Stimulated activated naive CD8-positive, alpha-beta T cell treated with anti-CD3 and anti-CD28 coated beads, Interleukin-15, amount 100 ng/mL, for 72 hours (primary cell): ENCODE measurements around the gene LPCAT2.

Source experiments
- ATAC-seq: fragments of 150-1000 bp; cut with Tn5 transposase; 2 replicates; pipeline ENCODE4 v1.10.0; 2021; ENCODE audit warnings: mild to moderate bottlenecking, moderate library complexity
- DNase-seq, 2 donors: peaks; one replicate each; pipeline ENCODE4 v3.0.0; 2021 to 2022
- H3K27ac Mint-ChIP-seq, 2 donors: one replicate each; pipeline ENCODE4 v1.8.0; 2022; ENCODE audit warnings: mild to moderate bottlenecking in 2 of 2, mixed read lengths in 2 of 2, moderate library complexity in 2 of 2
- H3K27me3 Mint-ChIP-seq: one replicate; pipeline ENCODE4 v1.8.0; 2022; ENCODE audit warnings: mixed read lengths
- H3K4me1 Mint-ChIP-seq: one replicate; pipeline ENCODE4 v1.8.0; 2022; ENCODE audit warnings: mild to moderate bottlenecking, mixed read lengths
- H3K4me3 Mint-ChIP-seq, 2 donors: one replicate each; pipeline ENCODE4 v1.8.0; 2022; ENCODE audit warnings: mild to moderate bottlenecking in 2 of 2, mixed read lengths in 2 of 2, moderate library complexity in 1 of 2
- H3K9me3 Mint-ChIP-seq, 2 donors: one replicate each; pipeline ENCODE4 v1.8.0; 2022; ENCODE audit warnings: mixed read lengths in 2 of 2

LPCAT2 gene

GRCh38 chr16:55623640-55624039, 114.8 kb downstream of the LPCAT2 start:
- Mint-ChIP-seq H3K4me3 (no peak overlapping the region), H3K9me3 (no peaks in the 10 kb centered on the region), H3K27me3 (no peaks in the 10 kb centered on the region), H3K27ac (peak overlapping the region in 1 of 2 donors; percentile 1), H3K4me1 (no peaks in the 10 kb centered on the region)
- ATAC-seq (no peak), DNase-seq (no peak)

- no peak overlapping the region for H3K27ac Mint-ChIP-seq
- DNase-seq (no peak), ATAC-seq (no peak)
- no peaks in the 10 kb centered on the region for H3K9me3 Mint-ChIP-seq
- no peaks in the 10 kb centered on the region for H3K4me1 Mint-ChIP-seq
- H3K27me3 Mint-ChIP-seq = peaks cover 4% of the 10 kb centered on the region
- no peak overlapping the region for H3K4me3 Mint-ChIP-seq
Measured at GRCh38 chr16:55624696-55625095, 115.8 kb downstream of the LPCAT2 start.

- Mint-ChIP-seq H3K27ac (no peak overlapping the region), H3K4me1 (no peaks in the 10 kb centered on the region), H3K9me3 (no peaks in the 10 kb centered on the region), H3K27me3 (peaks cover 14% of the 10 kb centered on the region), H3K4me3 (no peak overlapping the region)
- no peak for DNase-seq
- no peak for ATAC-seq
Measured at GRCh38 chr16:55625843-55626242, 117.0 kb downstream of the LPCAT2 start.

- ATAC-seq = no peak
- Mint-ChIP-seq H3K27ac (no peak overlapping the region), H3K27me3 (peaks cover 14% of the 10 kb centered on the region), H3K4me1 (no peaks in the 10 kb centered on the region), H3K4me3 (no peak overlapping the region), H3K9me3 (no peaks in the 10 kb centered on the region)
- no peak for DNase-seq
Measured at GRCh38 chr16:55628306-55628968, 119.6 kb downstream of the LPCAT2 start.

- H3K27me3 Mint-ChIP-seq = peaks cover 16% of the 10 kb centered on the region
- H3K27ac Mint-ChIP-seq = no peak overlapping the region
- ATAC-seq (no peak), DNase-seq (no peak)
- no peak overlapping the region for H3K4me3 Mint-ChIP-seq
- H3K9me3 Mint-ChIP-seq = no peaks in the 10 kb centered on the region
- H3K4me1 Mint-ChIP-seq = no peaks in the 10 kb centered on the region
Measured at GRCh38 chr16:55630774-55631173, 121.9 kb downstream of the LPCAT2 start.

GRCh38 chr16:55632259-55632658, 123.4 kb downstream of the LPCAT2 start:
- no peaks in the 10 kb centered on the region for H3K9me3 Mint-ChIP-seq
- H3K27ac Mint-ChIP-seq = no peak overlapping the region
- ATAC-seq = no peak
- DNase-seq = no peak
- no peak overlapping the region for H3K4me3 Mint-ChIP-seq
- peaks cover 20% of the 10 kb centered on the region for H3K27me3 Mint-ChIP-seq
- H3K4me1 Mint-ChIP-seq = no peaks in the 10 kb centered on the region

GRCh38 chr16:55634193-55634592, 125.3 kb downstream of the LPCAT2 start:
- H3K4me3 Mint-ChIP-seq = no peak overlapping the region
- peaks cover 20% of the 10 kb centered on the region for H3K27me3 Mint-ChIP-seq
- no peak overlapping the region for H3K27ac Mint-ChIP-seq
- H3K4me1 Mint-ChIP-seq = no peaks in the 10 kb centered on the region
- no peak for ATAC-seq
- H3K9me3 Mint-ChIP-seq = no peaks in the 10 kb centered on the region
- DNase-seq = no peak
